ENCODE measurements around the gene MCCC2.

DNA sequence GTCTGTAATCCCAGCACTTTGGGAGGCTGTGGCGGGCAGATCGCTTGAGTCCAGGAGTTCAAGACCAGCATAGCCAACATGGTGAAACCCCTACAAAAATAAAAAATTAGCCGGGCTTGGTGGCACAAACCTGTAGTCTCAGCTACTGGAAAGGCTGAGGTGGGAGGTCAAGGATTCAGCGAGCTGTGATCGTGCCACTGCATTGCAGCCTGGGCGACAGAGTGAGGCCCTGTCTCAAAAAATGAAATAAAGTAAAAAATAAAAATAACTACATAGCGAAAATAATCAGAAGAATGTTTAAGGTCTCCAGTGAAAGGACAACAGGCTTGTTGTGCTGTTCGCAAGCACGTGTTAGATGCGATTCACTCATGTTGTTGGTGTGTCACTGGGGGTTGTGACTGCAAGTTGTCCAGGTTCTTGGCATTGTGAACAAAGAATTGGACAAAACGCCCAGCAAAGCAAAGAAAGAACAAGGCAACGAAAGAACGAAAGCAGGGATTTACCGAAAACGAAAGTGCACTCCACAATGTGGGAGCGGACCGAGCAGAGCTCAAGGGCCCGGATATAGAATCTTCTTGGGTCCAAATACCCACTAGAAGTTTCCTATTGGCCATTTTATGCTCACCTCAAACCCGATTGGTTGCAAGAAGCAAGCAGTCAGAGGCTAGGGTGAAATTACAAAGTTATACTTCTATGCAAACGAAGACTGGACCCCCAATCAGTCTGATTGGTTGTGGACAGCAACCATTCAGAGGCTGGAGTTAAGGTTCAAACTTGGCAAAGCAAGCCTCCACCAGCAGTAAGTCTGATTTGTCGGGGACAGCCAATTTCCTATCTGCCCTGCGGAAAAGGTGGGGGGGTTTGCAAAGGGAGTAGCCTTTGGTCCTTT is 844 bp upstream of the MCCC2 start:
- TF ChIP-seq, protein P1, sequence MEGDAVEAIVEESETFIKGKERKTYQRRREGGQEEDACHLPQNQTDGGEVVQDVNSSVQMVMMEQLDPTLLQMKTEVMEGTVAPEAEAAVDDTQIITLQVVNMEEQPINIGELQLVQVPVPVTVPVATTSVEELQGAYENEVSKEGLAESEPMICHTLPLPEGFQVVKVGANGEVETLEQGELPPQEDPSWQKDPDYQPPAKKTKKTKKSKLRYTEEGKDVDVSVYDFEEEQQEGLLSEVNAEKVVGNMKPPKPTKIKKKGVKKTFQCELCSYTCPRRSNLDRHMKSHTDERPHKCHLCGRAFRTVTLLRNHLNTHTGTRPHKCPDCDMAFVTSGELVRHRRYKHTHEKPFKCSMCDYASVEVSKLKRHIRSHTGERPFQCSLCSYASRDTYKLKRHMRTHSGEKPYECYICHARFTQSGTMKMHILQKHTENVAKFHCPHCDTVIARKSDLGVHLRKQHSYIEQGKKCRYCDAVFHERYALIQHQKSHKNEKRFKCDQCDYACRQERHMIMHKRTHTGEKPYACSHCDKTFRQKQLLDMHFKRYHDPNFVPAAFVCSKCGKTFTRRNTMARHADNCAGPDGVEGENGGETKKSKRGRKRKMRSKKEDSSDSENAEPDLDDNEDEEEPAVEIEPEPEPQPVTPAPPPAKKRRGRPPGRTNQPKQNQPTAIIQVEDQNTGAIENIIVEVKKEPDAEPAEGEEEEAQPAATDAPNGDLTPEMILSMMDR (IDR thresholded peaks at IDR 0.05; ENCODE audit: poor library complexity) = no peak
- no peak for TF ChIP-seq EZH2 (IDR thresholded peaks at IDR 0.05; ENCODE audit: borderline replicate concordance)

Measured in hepatocyte (in vitro differentiated cells).